Stomach (tissue), 19 donors: Measurements from ENCODE around the gene ATP1B4. TPM values are rescaled to one million over a fixed set of nuclear protein-coding genes. Genes with fewer than 3 reads are reported as not detected.
A peak's percentile ranks its signal among the peaks of the same experiment; 100 is the strongest.

Experiments
- DNase-seq, 2 donors: peaks; one replicate each; pipeline versions ENCODE4 v3.0.0 to v3.0.0-alpha.2; 2013 to 2019
- H3K27ac ChIP-seq, 5 donors: fragments of 200-600 bp in 4 of 5; sonication (generic) in 4 of 5; one replicate each; pipeline ENCODE4 v1.5.1; 2013 to 2019; ENCODE audit warnings: mild to moderate bottlenecking in 1 of 5, moderate library complexity in 1 of 5
- H3K27me3 ChIP-seq, 3 donors: fragments of 200-600 bp; sonication (generic); one replicate each; pipeline ENCODE4 v1.5.1; 2017 to 2019; ENCODE audit warnings: mixed run types in 1 of 3
- H3K36me3 ChIP-seq, 4 donors: fragments of 200-600 bp; sonication (generic); 1 replicate in 3 of 4; 2 replicates in 1 of 4; pipeline ENCODE4 v1.5.1; 2016 to 2019
- H3K4me1 ChIP-seq, 4 donors: fragments of 200-600 bp; sonication (generic); one replicate each; pipeline ENCODE4 v1.5.1; 2016 to 2019
- H3K4me3 ChIP-seq, 4 donors: fragments of 200-600 bp; sonication (generic) in 3 of 4; one replicate each; pipeline ENCODE4 v1.5.1; 2016 to 2019; ENCODE audit warnings: mild to moderate bottlenecking in 1 of 4
- H3K9me3 ChIP-seq, 4 donors: fragments of 200-600 bp; sonication (generic); one replicate each; pipeline ENCODE4 v1.5.1; 2016 to 2019
- CTCF ChIP-seq, 7 experiments: fragments of 450-650 bp in 4 of 7; fragments of 200-600 bp in 3 of 7; sonication (generic) in 3 of 7; IDR thresholded peaks; one replicate each; pipeline ENCODE4 v1.5.1; 2016 to 2019; ENCODE audit warnings: antibody characterized with exemption in 7 of 7, control low read depth in 2 of 7, mild to moderate bottlenecking in 1 of 7
- EP300 ChIP-seq: sonication (generic); formaldehyde crosslinking; IDR thresholded peaks from one replicate; pipeline ENCODE4 v1.6.1; 2017; ENCODE audit warnings: antibody characterized with exemption
- POLR2A ChIP-seq, 4 donors: fragments of 450-650 bp; IDR thresholded peaks; one replicate each; pipeline ENCODE4 v1.6.1; 2016; ENCODE audit warnings: antibody characterized with exemption in 4 of 4, control low read depth in 2 of 4, mild to moderate bottlenecking in 1 of 4, moderate library complexity in 1 of 4
- POLR2AphosphoS5 ChIP-seq, 3 donors: sonication (generic); formaldehyde crosslinking; IDR thresholded peaks; one replicate each; pipeline ENCODE4 v1.6.1; 2016; ENCODE audit warnings: antibody characterized with exemption in 3 of 3
- WGBS, 5 donors: extraction: QIAGEN DNeasy Blood & Tissue Kit in 3 of 5; methylation state at CpG; one replicate each; pipeline versions ENCODE4 v1.1.5 to v1.1.7; 2013 to 2018; 5-methylcytosine and 5-hydroxymethylcytosine counted together
- intact Hi-C: fragments of 100-400 bp; cut with DNase I; formaldehyde crosslinking; loops from one replicate; pipeline ENCODE4 v1.15.1; 2023; ENCODE audit warnings: low total_unique reads
- long read RNA-seq, 10 donors: transcript quantifications; one replicate each; lab custom pipeline, GENCODE V29; 2026
- polyA plus RNA-seq, 3 donors: library from polyadenylated mRNA; stranded (reverse); fragments of 200-250 nt; gene quantifications; one replicate each; pipeline ENCODE4 v1.2.3, GENCODE V29; 2013
- total RNA-seq, 5 donors: library from RNA; depleted of rRNA; stranded (reverse); fragments of >200 nt; gene quantifications; one replicate each; pipeline versions ENCODE4 v1.1.0 to v1.2.3, GENCODE V29; 2014 to 2016
- donor health status: healthy with polysubstance abuse.
- donor health status: Bipolar disorder and iron deficiency.
- donor health status: healthy.

Gene ATP1B4
- not detected for total RNA-seq
- polyA plus RNA-seq, result not detected
- long read RNA-seq, donor 1, result 0 reads
- long read RNA-seq, donor 2, result 0 reads
- long read RNA-seq, donor 3, result 0 reads
- long read RNA-seq, donor 4, result 0 reads
- long read RNA-seq, donor 5, result 0 reads
- long read RNA-seq, donor 6, result 0 reads
- long read RNA-seq, donor 7, result 0 reads
- long read RNA-seq, donor 8, result 0 reads
- long read RNA-seq, donor 9, result 0 reads
- long read RNA-seq, donor 10, result 0 reads

GRCh38 chrX:120361764-120362305 lies at the start of gene ATP1B4:
Gene ATP1B4, plus strand, starts transcription at chrX:120362089. Its CDS starts 80 bp downstream, at chrX:120362169.
- no peak within 1 kb of the TSS for H3K27ac ChIP-seq
- 84 to 95% (median 89%) methylated on average over 6 to 9 of the region's 9 CpGs for WGBS, 5 donors
- intact Hi-C loops, result no loop called here

GRCh38 chrX:120315776-120316175 lies 46.1 kb upstream of the ATP1B4 start:
- 29 to 55% (median 43%) methylated on average over 4 of the region's 4 CpGs for WGBS, 5 donors
- Histone ChIP-seq H3K4me1 (peaks cover 1 to 7% (median 6%) of the 10 kb centered on the region in 4 donors), H3K9me3 (no peaks in the 10 kb centered on the region), H3K27me3 (peaks cover 3 to 31% (median 21%) of the 10 kb centered on the region in 3 donors), H3K27ac (no peak overlapping the region), H3K36me3 (no peaks in the 10 kb centered on the region), H3K4me3 (no peak overlapping the region)
- TF ChIP-seq POLR2AphosphoS5 (IDR thresholded peaks at IDR 0.05) (no peak), CTCF (IDR thresholded peaks at IDR 0.05) (no peak), EP300 (no peak), POLR2A (IDR thresholded peaks at IDR 0.05) (no peak)
- intact Hi-C loops, result no loop called here
- no peak for DNase-seq

More at GRCh38 chrX:120361764-120362305, at the start of gene ATP1B4:
- Histone ChIP-seq H3K4me3 (no peak within 1 kb of the TSS), H3K36me3 (no peaks in the 10 kb centered on the region), H3K4me1 (no peaks in the 10 kb centered on the region), H3K27me3 (peaks cover 0 to 8% (median 0%) of the 10 kb centered on the region in 3 donors), H3K9me3 (no peaks in the 10 kb centered on the region)
- no peak for DNase-seq
- TF ChIP-seq CTCF (IDR thresholded peaks at IDR 0.05), result no peak
- no peak for TF ChIP-seq EP300
- TF ChIP-seq POLR2A (IDR thresholded peaks at IDR 0.05), result no peak
- no peak for TF ChIP-seq POLR2AphosphoS5 (IDR thresholded peaks at IDR 0.05)

GRCh38 chrX:120316587-120317283 lies 45.2 kb upstream of the ATP1B4 start:
- H3K36me3 ChIP-seq, result no peaks in the 10 kb centered on the region
- 42 to 45% (median 43%) methylated on average over 5 of the region's 5 CpGs for WGBS, 5 donors
- no peaks in the 10 kb centered on the region for H3K4me1 ChIP-seq
- H3K4me3 ChIP-seq, result no peak overlapping the region
- intact Hi-C loops, result no loop called here
- peaks cover 0 to 22% (median 12%) of the 10 kb centered on the region in 3 donors for H3K27me3 ChIP-seq
- no peaks in the 10 kb centered on the region for H3K9me3 ChIP-seq
- TF ChIP-seq EP300 (no peak), CTCF (IDR thresholded peaks at IDR 0.05) (no peak), POLR2A (IDR thresholded peaks at IDR 0.05) (no peak), POLR2AphosphoS5 (IDR thresholded peaks at IDR 0.05) (no peak)
- no peak overlapping the region for H3K27ac ChIP-seq
- peak in 1 of 2 donors; percentile 51 for DNase-seq

GRCh38 chrX:120318411-120318810 lies 43.5 kb upstream of the ATP1B4 start:
- Histone ChIP-seq H3K36me3 (no peaks in the 10 kb centered on the region), H3K27ac (no peak overlapping the region), H3K4me3 (no peak overlapping the region), H3K9me3 (no peaks in the 10 kb centered on the region), H3K27me3 (peaks cover 0 to 7% (median 6%) of the 10 kb centered on the region in 3 donors), H3K4me1 (no peaks in the 10 kb centered on the region)
- 56 to 70% (median 62%) methylated on average over 4 of the region's 4 CpGs for WGBS, 5 donors
- intact Hi-C loops, result no loop called here
- no peak for TF ChIP-seq EP300
- no peak for TF ChIP-seq CTCF (IDR thresholded peaks at IDR 0.05)
- no peak for TF ChIP-seq POLR2A (IDR thresholded peaks at IDR 0.05)
- DNase-seq, result no peak
